ENCODE results near the gene SNX8.
"Not testable (repeated sequence)": the region's sequence is repeated elsewhere in the genome, so short reads cannot be mapped to it uniquely, and the experiment has no call there.

SNX8 gene

GRCh38 chr7:2350861-2351260 lies 36.6 kb upstream of the SNX8 start:
- no peak for DNase-seq
- TF ChIP-seq GATA1 (IDR thresholded peaks at IDR 0.05; ENCODE audit: low read depth, low read length): no peak
- TF ChIP-seq POLR2A (IDR thresholded peaks at IDR 0.05; ENCODE audit: low read length): no peak

GRCh38 chr7:2350055-2350454 lies 35.8 kb upstream of the SNX8 start:
- no peak for TF ChIP-seq POLR2A (IDR thresholded peaks at IDR 0.05; ENCODE audit: low read length)
- no peak for TF ChIP-seq GATA1 (IDR thresholded peaks at IDR 0.05; ENCODE audit: low read depth, low read length)

GRCh38 chr7:2347351-2348063 lies 33.3 kb upstream of the SNX8 start:
- not testable (repeated sequence) for DNase-seq

More at GRCh38 chr7:2350055-2350454, 35.8 kb upstream of the SNX8 start:
- DNase-seq: no peak

- no peak for TF ChIP-seq GATA1 (IDR thresholded peaks at IDR 0.05; ENCODE audit: low read depth, low read length)
- TF ChIP-seq POLR2A (IDR thresholded peaks at IDR 0.05; ENCODE audit: low read length): no peak
- peak in 1 of 2 experiments; percentile 39 for DNase-seq
Measured at GRCh38 chr7:2336626-2337299, 22.5 kb upstream of the SNX8 start.

- not testable (repeated sequence) for DNase-seq
Measured at GRCh38 chr7:2332606-2333231, 18.5 kb upstream of the SNX8 start.

GRCh38 chr7:2331707-2332106 lies 17.5 kb upstream of the SNX8 start:
- TF ChIP-seq GATA1 (IDR thresholded peaks at IDR 0.05; ENCODE audit: low read depth, low read length): no peak
- no peak for TF ChIP-seq POLR2A (IDR thresholded peaks at IDR 0.05; ENCODE audit: low read length)
- DNase-seq: no peak

- no peak for TF ChIP-seq POLR2A (IDR thresholded peaks at IDR 0.05; ENCODE audit: low read length)
- no peak for TF ChIP-seq GATA1 (IDR thresholded peaks at IDR 0.05; ENCODE audit: low read depth, low read length)
- no peak for DNase-seq
Measured at GRCh38 chr7:2330493-2330892, 16.3 kb upstream of the SNX8 start.

- no peak for TF ChIP-seq POLR2A (IDR thresholded peaks at IDR 0.05; ENCODE audit: low read length)
- no peak for TF ChIP-seq GATA1 (IDR thresholded peaks at IDR 0.05; ENCODE audit: low read depth, low read length)
- no peak for DNase-seq
Measured at GRCh38 chr7:2326951-2327350, 12.7 kb upstream of the SNX8 start.

- DNase-seq: no peak
- TF ChIP-seq POLR2A (IDR thresholded peaks at IDR 0.05; ENCODE audit: low read length) (no peak), GATA1 (IDR thresholded peaks at IDR 0.05; ENCODE audit: low read depth, low read length) (no peak)
Measured at GRCh38 chr7:2325162-2325561, 10.9 kb upstream of the SNX8 start.

- DNase-seq: no peak
- no peak for TF ChIP-seq POLR2A (IDR thresholded peaks at IDR 0.05; ENCODE audit: low read length)
- no peak for TF ChIP-seq GATA1 (IDR thresholded peaks at IDR 0.05; ENCODE audit: low read depth, low read length)
Measured at GRCh38 chr7:2321020-2321419, 6.8 kb upstream of the SNX8 start.

GRCh38 chr7:2317556-2318293 lies 3.5 kb upstream of the SNX8 start:
- no peak for DNase-seq
- TF ChIP-seq POLR2A (IDR thresholded peaks at IDR 0.05; ENCODE audit: low read length): no peak
- no peak for TF ChIP-seq GATA1 (IDR thresholded peaks at IDR 0.05; ENCODE audit: low read depth, low read length)

- DNase-seq: no peak
- TF ChIP-seq POLR2A (IDR thresholded peaks at IDR 0.05; ENCODE audit: low read length) (no peak), GATA1 (IDR thresholded peaks at IDR 0.05; ENCODE audit: low read depth, low read length) (no peak)
Measured at GRCh38 chr7:2316578-2316977, 2.3 kb upstream of the SNX8 start.

GRCh38 chr7:2315787-2316186 lies 1.5 kb upstream of the SNX8 start:
- TF ChIP-seq POLR2A (IDR thresholded peaks at IDR 0.05; ENCODE audit: low read length): no peak
- no peak for TF ChIP-seq GATA1 (IDR thresholded peaks at IDR 0.05; ENCODE audit: low read depth, low read length)

GRCh38 chr7:2314956-2315530 lies 802 bp upstream of the SNX8 start:
- DNase-seq: not testable (repeated sequence)

More at GRCh38 chr7:2315787-2316186, 1.5 kb upstream of the SNX8 start:
- no peak for DNase-seq

Measured in erythroblast (primary cell).